ENCODE results near the gene HSD11B2.

Gene HSD11B2

GRCh38 chr16:67395458-67396158 is 35.3 kb upstream of the HSD11B2 start:
- no peak for TF ChIP-seq CTCF (IDR thresholded peaks at IDR 0.05; ENCODE audit: low read depth, low read length)
- no peak for TF ChIP-seq POLR2A (IDR thresholded peaks at IDR 0.05; ENCODE audit: extremely low read depth, insufficient read length)
- TF ChIP-seq MAX (IDR thresholded peaks at IDR 0.05; ENCODE audit: low read depth, low read length) = no peak
- no peak for TF ChIP-seq MYC (IDR thresholded peaks at IDR 0.05; ENCODE audit: low read depth, low read length)
- H3K4me3 ChIP-seq (ENCODE audit: low read depth, low read length) = no peak overlapping the region
- DNase-seq (ENCODE audit: low read depth) = no peak

GRCh38 chr16:67396159-67397035 is 34.5 kb upstream of the HSD11B2 start:
- TF ChIP-seq MAX (IDR thresholded peaks at IDR 0.05; ENCODE audit: low read depth, low read length) (no peak), POLR2A (IDR thresholded peaks at IDR 0.05; ENCODE audit: extremely low read depth, insufficient read length) (no peak), CTCF (IDR thresholded peaks at IDR 0.05; ENCODE audit: low read depth, low read length) (no peak), MYC (IDR thresholded peaks at IDR 0.05; ENCODE audit: low read depth, low read length) (no peak)
- DNase-seq (ENCODE audit: low read depth) = peak; percentile 45
- no peak overlapping the region for H3K4me3 ChIP-seq (ENCODE audit: low read depth, low read length)

- TF ChIP-seq CTCF (IDR thresholded peaks at IDR 0.05; ENCODE audit: low read depth, low read length) (no peak), MYC (IDR thresholded peaks at IDR 0.05; ENCODE audit: low read depth, low read length) (no peak), MAX (IDR thresholded peaks at IDR 0.05; ENCODE audit: low read depth, low read length) (no peak), POLR2A (IDR thresholded peaks at IDR 0.05; ENCODE audit: extremely low read depth, insufficient read length) (no peak)
- H3K4me3 ChIP-seq (ENCODE audit: low read depth, low read length) = no peak overlapping the region
- no peak for DNase-seq (ENCODE audit: low read depth)
These were observed 33.7 kb upstream of the HSD11B2 start for GRCh38 chr16:67397036-67397801.

GRCh38 chr16:67397812-67398545 is 32.9 kb upstream of the HSD11B2 start:
- TF ChIP-seq POLR2A (IDR thresholded peaks at IDR 0.05; ENCODE audit: extremely low read depth, insufficient read length) (no peak), MAX (IDR thresholded peaks at IDR 0.05; ENCODE audit: low read depth, low read length) (no peak), CTCF (IDR thresholded peaks at IDR 0.05; ENCODE audit: low read depth, low read length) (no peak), MYC (IDR thresholded peaks at IDR 0.05; ENCODE audit: low read depth, low read length) (no peak)
- no peak overlapping the region for H3K4me3 ChIP-seq (ENCODE audit: low read depth, low read length)
- DNase-seq (ENCODE audit: low read depth) = no peak

Measured in NB4 (cell line).